Neural cell (in vitro differentiated cells): ENCODE results near the gene ZNF556. TPM values are rescaled to one million over a fixed set of nuclear protein-coding genes. Genes with fewer than 3 reads are reported as not detected.

ENCODE experiments used
- H2AFZ ChIP-seq: fragments of 200-600, 300-800 bp; sonication (generic), shearing (Covaris generic); 2 replicates; pipeline ENCODE4 v1.6.0; 2014; ENCODE audit warnings: low read depth, mild to moderate bottlenecking, antibody characterized with exemption, low read length, moderate library complexity
- H3F3A ChIP-seq: fragments of 200-600 bp; shearing (Covaris generic); 2 replicates; pipeline ENCODE4 v1.6.1; 2016; ENCODE audit warnings: mild to moderate bottlenecking, moderate library complexity, mixed read lengths, antibody characterized with exemption, low read length; ENCODE audit not compliant: insufficient read depth, poor library complexity, severe bottlenecking
- H3K27ac ChIP-seq: fragments of 200-600, 300-800 bp; sonication (generic), shearing (Covaris generic); 2 replicates; pipeline ENCODE4 v1.5.1; 2014; ENCODE audit warnings: mild to moderate bottlenecking, low read length, moderate library complexity
- H3K27me3 ChIP-seq: fragments of 300-800, 200-600 bp; sonication (generic), shearing (Covaris generic); 2 replicates; pipeline ENCODE4 v1.6.0; 2014; ENCODE audit warnings: mild to moderate bottlenecking, low read depth, low read length, moderate library complexity; ENCODE audit not compliant: insufficient read depth
- H3K36me3 ChIP-seq: fragments of 300-800, 200-600 bp; sonication (generic), shearing (Covaris generic); 2 replicates; pipeline ENCODE4 v1.5.1; 2014; ENCODE audit warnings: mild to moderate bottlenecking, antibody characterized with exemption, low read length, moderate library complexity; ENCODE audit not compliant: insufficient read depth
- H3K4me2 ChIP-seq: fragments of 300-800, 200-600 bp; sonication (generic), shearing (Covaris generic); 2 replicates; pipeline ENCODE4 v1.6.0; 2014; ENCODE audit warnings: mild to moderate bottlenecking, low read length
- H3K4me3 ChIP-seq: fragments of 300-800, 200-600 bp; sonication (generic), shearing (Covaris generic); 2 replicates; pipeline ENCODE4 v1.5.1; 2014; ENCODE audit warnings: mild to moderate bottlenecking, low read length, moderate library complexity
- H3K79me2 ChIP-seq: fragments of 200-600 bp; shearing (Covaris generic); replicated peaks from 2 replicates; pipeline ENCODE4 v1.6.0; 2014; ENCODE audit warnings: mild to moderate bottlenecking, low read length, moderate library complexity; ENCODE audit not compliant: insufficient read depth
- H3K9ac ChIP-seq: fragments of 300-800, 200-600 bp; sonication (generic), shearing (Covaris generic); 2 replicates; pipeline ENCODE4 v1.6.1; 2016; ENCODE audit warnings: mild to moderate bottlenecking, low read length, mixed read lengths
- H3K9me2 ChIP-seq: fragments of 200-600 bp; shearing (Covaris generic); 2 replicates; pipeline ENCODE4 v1.6.1; 2016; ENCODE audit warnings: mild to moderate bottlenecking, low read length, mixed read lengths; ENCODE audit not compliant: insufficient read depth
- H3K9me3 ChIP-seq: fragments of 200-600, 300-800 bp; sonication (generic), shearing (Covaris generic); 2 replicates; pipeline ENCODE4 v1.6.1; 2016; ENCODE audit warnings: mild to moderate bottlenecking, mixed run types, low read length, moderate library complexity, mixed read lengths
- H4K20me1 ChIP-seq: fragments of 200-600 bp; shearing (Covaris generic); 2 replicates; pipeline ENCODE4 v1.6.1; 2016; ENCODE audit warnings: mild to moderate bottlenecking, mixed run types; ENCODE audit not compliant: insufficient read depth
- CTCF ChIP-seq: fragments of 450-650 bp; IDR thresholded peaks from 2 replicates; pipeline ENCODE4 v1.5.1; 2014; ENCODE audit warnings: antibody characterized with exemption, mild to moderate bottlenecking, moderate library complexity; ENCODE audit not compliant: poor library complexity, severe bottlenecking
- EP300 ChIP-seq: fragments of 450-650 bp; conservative IDR thresholded peaks from 2 replicates; pipeline ENCODE4 v1.6.1; 2014; ENCODE audit warnings: antibody characterized with exemption, mild to moderate bottlenecking, moderate library complexity; ENCODE audit not compliant: poor library complexity, severe bottlenecking
- EZH2 ChIP-seq: fragments of 200-600, 300-800 bp; shearing (Covaris generic), sonication (generic); IDR thresholded peaks from 2 replicates; pipeline ENCODE4 v1.6.1; 2014; ENCODE audit warnings: antibody characterized with exemption, low read length, borderline replicate concordance, mild to moderate bottlenecking; ENCODE audit not compliant: insufficient read depth, poor library complexity, severe bottlenecking
- MXI1 ChIP-seq: fragments of 450-650 bp; conservative IDR thresholded peaks from 2 replicates; pipeline ENCODE4 v1.6.1; 2014; ENCODE audit warnings: antibody characterized with exemption, mild to moderate bottlenecking; ENCODE audit not compliant: poor library complexity, severe bottlenecking
- POLR2AphosphoS5 ChIP-seq: IDR thresholded peaks from 2 replicates; pipeline ENCODE4 v1.6.1; 2012
- RAD21 ChIP-seq: fragments of 450-650 bp; conservative IDR thresholded peaks from 2 replicates; pipeline ENCODE4 v1.6.1; 2014; ENCODE audit warnings: antibody characterized with exemption, mild to moderate bottlenecking, moderate library complexity
- REST ChIP-seq: IDR thresholded peaks from 2 replicates; pipeline ENCODE4 v1.6.1; 2012; ENCODE audit warnings: borderline replicate concordance
- SMC3 ChIP-seq: fragments of 450-650 bp; conservative IDR thresholded peaks from 2 replicates; pipeline ENCODE4 v1.6.1; 2014; ENCODE audit warnings: antibody characterized with exemption, mild to moderate bottlenecking, moderate library complexity; ENCODE audit not compliant: poor library complexity
- TAF1 ChIP-seq: IDR thresholded peaks from 2 replicates; pipeline ENCODE4 v1.6.1; 2012; ENCODE audit warnings: low read depth
- polyA plus RNA-seq: library from polyadenylated mRNA; depleted of rRNA; stranded (reverse); fragments of >200 nt; gene quantifications from 2 replicates; pipeline ENCODE4 v1.2.3, GENCODE V29; 2014

The ZNF556 gene
- polyA plus RNA-seq, 1 donor from 2014 or later, result 0.28 TPM

GRCh38 chr19:2847507-2847906 lies 19.6 kb upstream of the ZNF556 start:
- no peak overlapping the region for H3K4me2 ChIP-seq
- H3K9ac ChIP-seq, result no peak overlapping the region
- no peak for TF ChIP-seq EZH2
- no peak for TF ChIP-seq POLR2AphosphoS5
- TF ChIP-seq REST, result no peak
- no peak for TF ChIP-seq TAF1
- TF ChIP-seq SMC3, result no peak
- TF ChIP-seq MXI1, result no peak
- no peak for TF ChIP-seq RAD21
- no peak for TF ChIP-seq EP300
- H3K4me3 ChIP-seq, result no peak overlapping the region
- no peaks in the 10 kb centered on the region for H3F3A ChIP-seq
- H4K20me1 ChIP-seq, result no peaks in the 10 kb centered on the region
- no peaks in the 10 kb centered on the region for H3K27me3 ChIP-seq
- H3K9me3 ChIP-seq, result peaks cover 16% of the 10 kb centered on the region
- peaks cover 8% of the 10 kb centered on the region for H3K36me3 ChIP-seq
- H3K79me2 ChIP-seq, result peaks cover 12% of the 10 kb centered on the region
- H2AFZ ChIP-seq, result no peak overlapping the region
- H3K9me2 ChIP-seq, result no peaks in the 10 kb centered on the region
- H3K27ac ChIP-seq, result no peak overlapping the region

- peaks cover 10% of the 10 kb centered on the region for H3K79me2 ChIP-seq
- H3K27me3 ChIP-seq, result no peaks in the 10 kb centered on the region
- H3K27ac ChIP-seq, result no peak overlapping the region
- no peak for TF ChIP-seq REST
- TF ChIP-seq RAD21, result no peak
- no peak for TF ChIP-seq MXI1
- TF ChIP-seq POLR2AphosphoS5, result no peak
- TF ChIP-seq TAF1, result no peak
- TF ChIP-seq EP300, result no peak
- no peak for TF ChIP-seq SMC3
- TF ChIP-seq EZH2, result no peak
- no peak for TF ChIP-seq CTCF
- no peaks in the 10 kb centered on the region for H4K20me1 ChIP-seq
- H3K9me3 ChIP-seq, result peaks cover 27% of the 10 kb centered on the region
- H3K4me3 ChIP-seq, result no peak overlapping the region
- H3K9ac ChIP-seq, result no peak overlapping the region
- peaks cover 19% of the 10 kb centered on the region for H3K36me3 ChIP-seq
- H2AFZ ChIP-seq, result no peak overlapping the region
- H3K9me2 ChIP-seq, result no peaks in the 10 kb centered on the region
- no peak overlapping the region for H3K4me2 ChIP-seq
- no peaks in the 10 kb centered on the region for H3F3A ChIP-seq
These were observed 18.5 kb upstream of the ZNF556 start for GRCh38 chr19:2848616-2849015.
